H9 (cell line): ENCODE data around the gene SLC35G6. TPM values are rescaled to one million over a fixed set of nuclear protein-coding genes. Genes with fewer than 3 reads are reported as not detected.

Experiments
- DNase-seq: peaks from one replicate; pipeline ENCODE4 v3.0.0-alpha.2; 2017
- H2AFZ ChIP-seq: one replicate; pipeline ENCODE4 v1.6.1; 2013; ENCODE audit warnings: mild to moderate bottlenecking, low read length, control low read depth, moderate library complexity
- H2AK5ac ChIP-seq: 2 replicates; pipeline ENCODE4 v1.6.1; 2013; ENCODE audit warnings: low read length, control low read depth, mixed read lengths; ENCODE audit not compliant: insufficient read length
- H2BK120ac ChIP-seq: one replicate; pipeline ENCODE4 v1.6.1; 2013; ENCODE audit warnings: low read depth, mild to moderate bottlenecking, low read length, control low read depth, inconsistent platforms; ENCODE audit not compliant: poor library complexity, severe bottlenecking
- H2BK12ac ChIP-seq: 2 replicates; pipeline ENCODE4 v1.6.1; 2013; ENCODE audit warnings: low read length, control low read depth, mixed read lengths, low read depth; ENCODE audit not compliant: insufficient read length
- H2BK15ac ChIP-seq: 2 replicates; pipeline ENCODE4 v1.6.1; 2013; ENCODE audit warnings: low read depth, low read length, control low read depth
- H2BK20ac ChIP-seq: one replicate; pipeline ENCODE4 v1.6.1; 2013; ENCODE audit warnings: low read depth, mild to moderate bottlenecking, low read length, control low read depth, inconsistent platforms; ENCODE audit not compliant: poor library complexity, severe bottlenecking
- H2BK5ac ChIP-seq: 2 replicates; pipeline ENCODE4 v1.6.1; 2013; ENCODE audit warnings: low read length, control low read depth, mixed read lengths; ENCODE audit not compliant: insufficient read length
- H3K14ac ChIP-seq: 2 replicates; pipeline ENCODE4 v1.6.1; 2013; ENCODE audit warnings: low read length, control low read depth; ENCODE audit not compliant: insufficient read depth
- H3K18ac ChIP-seq: 2 replicates; pipeline ENCODE4 v1.6.1; 2013; ENCODE audit warnings: low read depth, mild to moderate bottlenecking, mixed read lengths, low read length, control low read depth; ENCODE audit not compliant: insufficient read length
- H3K23ac ChIP-seq: 2 replicates; pipeline ENCODE4 v1.6.1; 2013; ENCODE audit warnings: low read length, control low read depth, mixed read lengths, low read depth; ENCODE audit not compliant: insufficient read length
- H3K23me2 ChIP-seq: 2 replicates; pipeline ENCODE4 v1.6.1; 2013; ENCODE audit warnings: low read depth, mild to moderate bottlenecking, mixed read lengths, low read length, control low read depth; ENCODE audit not compliant: insufficient read length, poor library complexity, severe bottlenecking
- H3K27ac ChIP-seq: 2 replicates; pipeline ENCODE4 v1.5.1; 2013; ENCODE audit warnings: low read length, control low read depth, mixed read lengths, low read depth; ENCODE audit not compliant: insufficient read length
- H3K27me3 ChIP-seq: 2 replicates; pipeline ENCODE4 v1.6.1; 2013; ENCODE audit warnings: low read length, control low read depth, inconsistent platforms; ENCODE audit not compliant: insufficient read depth
- H3K4ac ChIP-seq: 2 replicates; pipeline ENCODE4 v1.6.1; 2013; ENCODE audit warnings: low read depth, mild to moderate bottlenecking, control low read depth, inconsistent platforms, low read length, moderate library complexity
- H3K4me1 ChIP-seq: 2 replicates; pipeline ENCODE4 v1.6.1; 2013; ENCODE audit warnings: low read length, control low read depth, inconsistent platforms; ENCODE audit not compliant: insufficient read depth
- H3K4me2 ChIP-seq: 2 replicates; pipeline ENCODE4 v1.6.1; 2013; ENCODE audit warnings: low read length, control low read depth, mixed read lengths; ENCODE audit not compliant: insufficient read length, insufficient read depth
- H3K56ac ChIP-seq: 2 replicates; pipeline ENCODE4 v1.6.1; 2013; ENCODE audit warnings: low read depth, mild to moderate bottlenecking, mixed read lengths, low read length, control low read depth; ENCODE audit not compliant: insufficient read length
- H3K79me1 ChIP-seq: 2 replicates; pipeline ENCODE4 v1.6.1; 2013; ENCODE audit warnings: low read depth, mild to moderate bottlenecking, moderate library complexity, low read length, control low read depth, inconsistent platforms; ENCODE audit not compliant: insufficient read depth, poor library complexity, severe bottlenecking
- H3K79me2 ChIP-seq: 2 replicates; pipeline ENCODE4 v1.6.1; 2013; ENCODE audit warnings: low read length, control low read depth, inconsistent platforms; ENCODE audit not compliant: insufficient read depth
- H3K9ac ChIP-seq: 2 replicates; pipeline ENCODE4 v1.6.1; 2013; ENCODE audit warnings: low read length, control low read depth, mixed read lengths; ENCODE audit not compliant: insufficient read length; ENCODE audit errors: extremely low read depth
- H3K9me3 ChIP-seq: one replicate; pipeline ENCODE4 v1.6.1; 2013; ENCODE audit warnings: low read depth, low read length, inconsistent platforms; ENCODE audit not compliant: control insufficient read depth
- H3T11ph ChIP-seq: one replicate; pipeline ENCODE4 v1.6.1; 2013; ENCODE audit warnings: mild to moderate bottlenecking, low read length, control low read depth, inconsistent platforms
- H4K20me1 ChIP-seq: one replicate; pipeline ENCODE4 v1.6.1; 2013; ENCODE audit not compliant: control insufficient read depth, insufficient read length, insufficient read depth
- H4K5ac ChIP-seq: 2 replicates; pipeline ENCODE4 v1.6.1; 2013; ENCODE audit warnings: low read depth, mild to moderate bottlenecking, mixed read lengths, low read length, control low read depth; ENCODE audit not compliant: insufficient read length
- H4K8ac ChIP-seq: replicated peaks from 2 replicates; pipeline ENCODE4 v1.6.1; 2013; ENCODE audit warnings: low read length, control low read depth, mixed read lengths, low read depth; ENCODE audit not compliant: insufficient read length
- H4K91ac ChIP-seq: 2 replicates; pipeline ENCODE4 v1.6.1; 2013; ENCODE audit warnings: low read depth, mild to moderate bottlenecking, moderate library complexity, mixed read lengths, low read length, control low read depth; ENCODE audit not compliant: insufficient read length
- H3K27ac Mint-ChIP-seq, 3 experiments: 2 replicates in 2 of 3; 3 replicates in 1 of 3; pipeline ENCODE4 v1.8.0; 2020 to 2021; ENCODE audit warnings: mixed read lengths in 3 of 3, mild to moderate bottlenecking in 1 of 3, moderate library complexity in 1 of 3
- H3K27me3 Mint-ChIP-seq: 2 replicates; pipeline ENCODE4 v1.8.0; 2021; ENCODE audit warnings: low read depth, mild to moderate bottlenecking, moderate library complexity, mixed read lengths
- H3K36me3 Mint-ChIP-seq, 3 experiments: 2 replicates in 2 of 3; 3 replicates in 1 of 3; pipeline ENCODE4 v1.8.0; 2020 to 2021; ENCODE audit warnings: low read depth in 3 of 3, mixed read lengths in 3 of 3; ENCODE audit not compliant: insufficient read depth in 1 of 3
- H3K4me1 Mint-ChIP-seq, 2 experiments: 2 replicates each; pipeline ENCODE4 v1.8.0; 2020; ENCODE audit warnings: mixed read lengths in 2 of 2
- H3K4me3 Mint-ChIP-seq, 2 experiments: 2 replicates in 1 of 2; 3 replicates in 1 of 2; pipeline ENCODE4 v1.8.0; 2020 to 2021; ENCODE audit warnings: mild to moderate bottlenecking in 2 of 2, mixed read lengths in 2 of 2, moderate library complexity in 1 of 2
- H3K9me3 Mint-ChIP-seq, 2 experiments: 2 replicates in 1 of 2; 3 replicates in 1 of 2; pipeline ENCODE4 v1.8.0; 2020; ENCODE audit warnings: mild to moderate bottlenecking in 2 of 2, mixed read lengths in 2 of 2, moderate library complexity in 1 of 2
- WGBS: extraction: QIAGEN DNeasy Blood & Tissue Kit; methylation state at CpG from one replicate; pipeline ENCODE4 v1.1.7; 2013; ENCODE audit warnings: missing lambda C conversion rate, low lambda C conversion rate, mixed read lengths; ENCODE audit not compliant: insufficient read length; ENCODE audit errors: extremely low coverage; 5-methylcytosine and 5-hydroxymethylcytosine counted together
- total RNA-seq: library from RNA; stranded (reverse); gene quantifications from 2 replicates; pipeline ENCODE4 v1.2.1, GENCODE V29; 2021
- TF ChIP-seq, protein P1 (sequence below): fragments of 200-600 bp; sonication (generic); conservative IDR thresholded peaks from 3 replicates; pipeline ENCODE4 v1.8.0; 2021; ENCODE audit warnings: antibody characterized with exemption, mild to moderate bottlenecking

SLC35G6 gene
- total RNA-seq, 1 experiment from 2014 or later = not detected

DNA sequence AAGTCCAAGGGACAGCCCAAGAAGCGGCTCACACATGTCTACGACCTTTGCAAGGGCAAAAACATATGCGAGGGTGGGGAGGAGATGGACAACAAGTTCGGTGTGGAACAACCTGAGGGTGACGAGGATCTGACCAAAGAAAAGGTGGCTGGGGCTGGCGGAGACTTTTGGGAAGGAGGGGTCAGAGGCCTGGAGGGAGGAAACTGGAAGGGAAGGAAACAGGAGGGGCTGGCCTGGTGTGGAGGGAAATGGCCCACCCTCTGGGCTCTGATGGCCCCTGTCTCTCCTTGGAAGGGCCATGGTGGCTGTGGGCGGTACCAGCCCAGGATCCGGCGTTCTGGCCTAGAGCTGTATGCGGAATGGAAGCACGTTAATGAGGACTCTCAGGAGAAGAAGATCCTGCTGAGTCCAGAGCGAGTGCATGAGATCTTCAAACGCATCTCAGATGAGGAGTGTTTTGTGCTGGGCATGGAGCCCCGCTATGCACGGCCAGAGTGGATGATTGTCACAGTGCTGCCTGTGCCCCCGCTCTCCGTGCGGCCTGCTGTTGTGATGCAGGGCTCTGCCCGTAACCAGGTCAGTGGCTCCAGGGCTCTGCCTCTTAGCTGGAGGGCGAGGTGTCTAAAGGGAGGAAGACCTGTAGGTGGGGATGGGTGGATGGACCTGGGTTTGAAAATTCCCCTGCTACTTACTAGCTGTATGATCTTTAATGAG lies 15.4 kb downstream of the SLC35G6 start:
- no peak overlapping the region for H2BK5ac ChIP-seq
- Mint-ChIP-seq H3K27me3 (no peaks in the 10 kb centered on the region), H3K9me3 (no peaks in the 10 kb centered on the region), H3K4me1 (peaks cover 3 to 8% of the 10 kb centered on the region in 2 experiments), H3K27ac (peak overlapping the region; percentile 1 to 82 (median 69); a peak in 5 of 7 replicates), H3K4me3 (peak overlapping the region in 1 of 2 experiments; percentile 24; a peak in 1 of 5 replicates), H3K36me3 (peaks cover 66 to 85% (median 76%) of the 10 kb centered on the region in 3 experiments)
- H2BK120ac ChIP-seq = no peak overlapping the region
- H3K79me1 ChIP-seq = peaks cover 8% of the 10 kb centered on the region
- H3K56ac ChIP-seq = no peak overlapping the region
- H4K8ac ChIP-seq = no peak overlapping the region
- no peaks in the 10 kb centered on the region for H3K4me1 ChIP-seq
- no peaks in the 10 kb centered on the region for H3K27me3 ChIP-seq
- no peak overlapping the region for H3K14ac ChIP-seq
- H3K9me3 ChIP-seq = no peaks in the 10 kb centered on the region
- H3T11ph ChIP-seq = no peak overlapping the region
- H3K4me2 ChIP-seq = no peak overlapping the region
- no peaks in the 10 kb centered on the region for H3K23me2 ChIP-seq
- no CpG with 5 or more reads among the region's 20 CpGs for WGBS
- DNase-seq = no peak
- no peak overlapping the region for H3K9ac ChIP-seq
- H4K5ac ChIP-seq = no peak overlapping the region
- H4K91ac ChIP-seq = no peak overlapping the region
- peaks cover 2% of the 10 kb centered on the region for H4K20me1 ChIP-seq
- no peak overlapping the region for H2BK20ac ChIP-seq
- no peak overlapping the region for H3K18ac ChIP-seq
- no peak overlapping the region for H2BK12ac ChIP-seq
- no peak overlapping the region for H3K4ac ChIP-seq
- H3K27ac ChIP-seq = no peak overlapping the region
- no peak overlapping the region for H2AK5ac ChIP-seq
- no peak overlapping the region for H2BK15ac ChIP-seq
- TF ChIP-seq, protein P1, sequence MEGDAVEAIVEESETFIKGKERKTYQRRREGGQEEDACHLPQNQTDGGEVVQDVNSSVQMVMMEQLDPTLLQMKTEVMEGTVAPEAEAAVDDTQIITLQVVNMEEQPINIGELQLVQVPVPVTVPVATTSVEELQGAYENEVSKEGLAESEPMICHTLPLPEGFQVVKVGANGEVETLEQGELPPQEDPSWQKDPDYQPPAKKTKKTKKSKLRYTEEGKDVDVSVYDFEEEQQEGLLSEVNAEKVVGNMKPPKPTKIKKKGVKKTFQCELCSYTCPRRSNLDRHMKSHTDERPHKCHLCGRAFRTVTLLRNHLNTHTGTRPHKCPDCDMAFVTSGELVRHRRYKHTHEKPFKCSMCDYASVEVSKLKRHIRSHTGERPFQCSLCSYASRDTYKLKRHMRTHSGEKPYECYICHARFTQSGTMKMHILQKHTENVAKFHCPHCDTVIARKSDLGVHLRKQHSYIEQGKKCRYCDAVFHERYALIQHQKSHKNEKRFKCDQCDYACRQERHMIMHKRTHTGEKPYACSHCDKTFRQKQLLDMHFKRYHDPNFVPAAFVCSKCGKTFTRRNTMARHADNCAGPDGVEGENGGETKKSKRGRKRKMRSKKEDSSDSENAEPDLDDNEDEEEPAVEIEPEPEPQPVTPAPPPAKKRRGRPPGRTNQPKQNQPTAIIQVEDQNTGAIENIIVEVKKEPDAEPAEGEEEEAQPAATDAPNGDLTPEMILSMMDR = no peak
- peaks cover 23% of the 10 kb centered on the region; the same call in 1 of the 2 replicates for H3K79me2 ChIP-seq
- H2AFZ ChIP-seq = no peak overlapping the region
- H3K23ac ChIP-seq = no peak overlapping the region
